ENCODE measurements around the gene ERICH6B.
"Not testable (repeated sequence)": the region's sequence is repeated elsewhere in the genome, so short reads cannot be mapped to it uniquely, and the experiment has no call there.

DNA sequence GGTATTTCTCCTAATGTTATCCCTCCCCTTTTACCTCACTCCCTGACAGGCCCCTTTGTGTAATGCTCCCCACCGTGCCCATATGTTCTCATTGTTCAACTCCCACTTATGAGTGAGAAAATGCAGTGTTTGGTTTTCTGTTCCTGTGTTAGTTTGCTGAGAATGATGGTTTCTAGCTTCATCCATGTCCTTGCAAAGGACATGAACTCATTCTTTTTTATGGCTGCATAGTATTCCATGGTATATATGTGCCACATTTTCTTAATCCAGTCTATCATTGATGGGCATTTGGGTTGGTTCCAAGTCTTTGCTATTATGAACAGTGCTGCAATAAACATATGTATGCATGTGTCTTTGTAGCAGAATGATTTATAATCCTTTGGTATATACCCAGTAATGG lies 19.8 kb upstream of the ERICH6B start:
- TF ChIP-seq YY1 (IDR thresholded peaks at IDR 0.05; ENCODE audit: insufficient read depth, insufficient read length); ZNF274 (IDR thresholded peaks at IDR 0.05; ENCODE audit: low read depth, low read length); SUZ12 (IDR thresholded peaks at IDR 0.05; ENCODE audit: extremely low read depth, insufficient read depth, insufficient read length): not testable (repeated sequence)
